ENCODE results near the gene CYTH2.
"Not testable (repeated sequence)": the region's sequence is repeated elsewhere in the genome, so short reads cannot be mapped to it uniquely, and the experiment has no call there.

CYTH2 gene

DNA sequence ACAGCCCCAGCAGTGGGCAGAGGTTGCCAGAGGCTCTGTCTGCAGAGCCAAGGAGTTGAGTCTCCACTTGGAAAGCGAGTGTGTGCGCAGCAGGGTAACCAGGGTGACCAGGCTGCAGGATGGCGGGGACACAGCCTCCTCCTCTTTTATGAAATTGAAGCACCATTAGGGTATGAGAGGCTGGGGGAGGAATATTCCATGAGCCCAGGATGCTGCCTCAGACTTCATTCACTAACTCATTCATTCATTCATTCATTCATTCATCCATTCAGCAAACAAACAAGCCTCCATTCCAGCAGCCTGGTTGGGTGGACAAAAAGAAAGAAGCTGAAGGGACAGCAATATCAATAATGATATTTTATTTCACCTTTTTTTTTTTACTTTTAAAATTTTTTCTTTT lies 49.0 kb downstream of the CYTH2 start:
- Mint-ChIP-seq H3K27ac (no peak overlapping the region), H3K27me3 (no peaks in the 10 kb centered on the region), H3K4me3 (no peak overlapping the region), H3K9me3 (ENCODE audit: low read depth) (no peaks in the 10 kb centered on the region), H3K36me3 (no peaks in the 10 kb centered on the region), H3K4me1 (ENCODE audit: low read depth) (no peaks in the 10 kb centered on the region)

DNA sequence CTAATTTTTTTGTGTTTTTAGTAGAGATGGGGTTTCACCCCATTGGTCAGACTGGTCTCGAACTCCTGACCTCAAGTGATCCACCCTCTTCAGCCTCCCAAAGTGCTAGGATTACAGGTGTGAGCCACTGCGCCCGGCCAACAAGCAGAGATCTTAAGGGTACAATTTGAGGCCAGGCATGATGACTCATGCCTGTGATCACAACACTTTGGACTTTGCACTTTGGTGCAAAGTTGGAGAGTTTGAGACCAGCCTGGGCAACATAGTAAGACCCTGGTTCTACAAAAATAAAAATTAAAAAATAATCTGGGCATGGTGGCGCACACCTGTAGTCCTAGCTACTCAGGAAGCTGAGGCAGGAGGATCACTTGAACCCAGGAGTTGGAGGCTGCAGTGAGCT lies 50.3 kb downstream of the CYTH2 start:
- H3K27me3 Mint-ChIP-seq; H3K4me3 Mint-ChIP-seq; H3K27ac Mint-ChIP-seq; H3K4me1 Mint-ChIP-seq (ENCODE audit: low read depth); H3K36me3 Mint-ChIP-seq; H3K9me3 Mint-ChIP-seq (ENCODE audit: low read depth): not testable (repeated sequence)

GRCh38 chr19:48520134-48520533 lies 51.0 kb downstream of the CYTH2 start:
- H3K36me3 Mint-ChIP-seq = peaks cover 5% of the 10 kb centered on the region
- H3K4me1 Mint-ChIP-seq (ENCODE audit: low read depth) = no peaks in the 10 kb centered on the region
- H3K27me3 Mint-ChIP-seq = no peaks in the 10 kb centered on the region
- H3K9me3 Mint-ChIP-seq (ENCODE audit: low read depth) = no peaks in the 10 kb centered on the region
- H3K4me3 Mint-ChIP-seq = no peak overlapping the region
- H3K27ac Mint-ChIP-seq = no peak overlapping the region

GRCh38 chr19:48524221-48524620 lies 55.1 kb downstream of the CYTH2 start:
- peaks cover 5% of the 10 kb centered on the region for H3K9me3 Mint-ChIP-seq (ENCODE audit: low read depth)
- peaks cover 12% of the 10 kb centered on the region for H3K36me3 Mint-ChIP-seq
- no peak overlapping the region for H3K4me3 Mint-ChIP-seq
- no peak overlapping the region for H3K27ac Mint-ChIP-seq
- no peaks in the 10 kb centered on the region for H3K27me3 Mint-ChIP-seq
- no peaks in the 10 kb centered on the region for H3K4me1 Mint-ChIP-seq (ENCODE audit: low read depth)

DNA sequence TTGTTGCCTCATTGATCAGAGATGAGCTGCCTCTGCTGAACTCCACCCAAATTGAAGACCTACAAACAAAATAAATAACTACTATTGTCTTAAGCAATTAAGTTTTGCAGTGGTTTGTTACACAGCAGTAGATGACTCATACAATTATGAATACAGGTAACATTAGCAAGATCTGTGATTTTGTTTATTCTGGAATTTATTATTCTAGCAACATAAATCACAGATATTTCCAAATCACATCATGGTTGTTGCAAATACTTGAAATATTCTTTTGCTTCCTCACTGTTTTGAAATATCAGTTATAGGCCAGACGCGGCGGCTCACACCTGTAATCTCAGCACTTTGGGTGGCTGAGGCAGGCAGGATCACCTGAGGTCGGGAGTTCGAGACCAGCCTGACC lies 55.6 kb downstream of the CYTH2 start:
- Mint-ChIP-seq H3K27ac (no peak overlapping the region), H3K4me1 (ENCODE audit: low read depth) (no peaks in the 10 kb centered on the region), H3K4me3 (no peak overlapping the region), H3K36me3 (peaks cover 12% of the 10 kb centered on the region), H3K27me3 (no peaks in the 10 kb centered on the region), H3K9me3 (ENCODE audit: low read depth) (peaks cover 5% of the 10 kb centered on the region)

DNA sequence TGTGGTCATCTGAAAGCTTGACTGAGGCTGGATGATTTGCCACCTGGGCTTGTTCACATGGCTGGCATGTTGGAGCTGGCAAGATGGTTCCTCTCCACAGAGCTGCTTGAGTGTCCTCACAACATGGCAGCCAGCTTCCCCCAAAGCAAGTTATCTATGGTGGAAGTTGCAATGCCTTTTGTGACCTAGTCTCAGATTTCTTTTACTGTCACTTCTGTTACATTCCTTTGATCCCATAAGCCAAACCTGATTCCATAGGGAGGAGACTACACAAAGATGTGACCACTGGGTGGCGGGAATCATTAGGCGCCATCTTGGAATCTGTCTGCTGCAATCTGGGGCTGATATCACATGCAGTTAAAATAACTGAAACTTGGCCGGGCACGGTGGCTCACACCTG lies 60.0 kb downstream of the CYTH2 start:
- Mint-ChIP-seq H3K27me3 (peaks cover 2% of the 10 kb centered on the region), H3K9me3 (ENCODE audit: low read depth) (peaks cover 5% of the 10 kb centered on the region), H3K4me3 (no peak overlapping the region), H3K27ac (no peak overlapping the region), H3K36me3 (peaks cover 11% of the 10 kb centered on the region), H3K4me1 (ENCODE audit: low read depth) (no peaks in the 10 kb centered on the region)

DNA sequence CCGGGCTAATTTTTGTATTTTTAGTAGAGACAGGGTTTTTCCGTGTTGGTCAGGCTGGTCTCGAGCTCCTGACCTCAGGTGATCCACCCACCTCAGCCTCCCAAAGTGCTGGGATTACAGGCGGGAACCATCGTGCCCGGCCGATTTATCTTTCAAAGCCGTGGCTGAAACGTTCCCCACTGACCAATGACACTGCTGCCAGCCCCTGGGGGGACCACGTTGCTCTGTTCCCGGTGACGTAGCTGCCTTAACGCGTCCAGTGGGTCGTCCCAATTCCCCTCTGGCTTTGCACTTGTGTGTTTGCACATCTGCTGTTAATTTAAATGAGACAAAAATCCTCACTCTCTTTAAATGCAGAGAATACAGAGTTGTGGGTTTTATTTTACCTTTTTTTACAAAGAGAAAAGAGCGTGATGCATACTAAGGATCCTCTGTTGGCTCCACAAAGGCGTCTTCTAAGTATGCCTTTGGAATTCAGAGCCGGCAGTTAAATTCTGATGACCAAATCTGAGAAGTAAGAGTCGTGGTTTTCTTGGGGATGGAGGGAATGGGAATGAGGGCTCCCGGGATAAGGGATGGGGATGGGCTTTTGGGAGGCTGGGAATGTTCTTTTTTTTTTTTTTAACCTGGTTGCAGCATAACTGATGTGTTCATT lies 61.0 kb downstream of the CYTH2 start:
- peaks cover 2% of the 10 kb centered on the region for H3K27me3 Mint-ChIP-seq
- no peaks in the 10 kb centered on the region for H3K4me1 Mint-ChIP-seq (ENCODE audit: low read depth)
- H3K36me3 Mint-ChIP-seq = peaks cover 8% of the 10 kb centered on the region
- peaks cover 5% of the 10 kb centered on the region for H3K9me3 Mint-ChIP-seq (ENCODE audit: low read depth)
- no peak overlapping the region for H3K4me3 Mint-ChIP-seq
- no peak overlapping the region for H3K27ac Mint-ChIP-seq

- Mint-ChIP-seq H3K36me3 (peaks cover 8% of the 10 kb centered on the region), H3K27me3 (peaks cover 2% of the 10 kb centered on the region), H3K9me3 (ENCODE audit: low read depth) (peaks cover 5% of the 10 kb centered on the region), H3K4me3 (no peak overlapping the region), H3K4me1 (ENCODE audit: low read depth) (no peaks in the 10 kb centered on the region), H3K27ac (no peak overlapping the region)
Measured at GRCh38 chr19:48530770-48531169, 61.6 kb downstream of the CYTH2 start.
